PC-3 (cell line): ENCODE data around the gene TRIP11.

ENCODE experiments used
- EZH2 ChIP-seq: fragments of 300-600 bp; sonication (generic); IDR thresholded peaks from one replicate; pipeline ENCODE4 v1.6.1; 2017; ENCODE audit warnings: antibody characterized with exemption, mild to moderate bottlenecking, low read length; ENCODE audit not compliant: unreplicated experiment
- TF ChIP-seq, protein P1 (sequence below): fragments of 300-600 bp; sonication (generic); conservative IDR thresholded peaks from 2 replicates; pipeline ENCODE4 v1.5.1; 2017; ENCODE audit warnings: antibody characterized with exemption, low read depth, mild to moderate bottlenecking, low read length

DNA sequence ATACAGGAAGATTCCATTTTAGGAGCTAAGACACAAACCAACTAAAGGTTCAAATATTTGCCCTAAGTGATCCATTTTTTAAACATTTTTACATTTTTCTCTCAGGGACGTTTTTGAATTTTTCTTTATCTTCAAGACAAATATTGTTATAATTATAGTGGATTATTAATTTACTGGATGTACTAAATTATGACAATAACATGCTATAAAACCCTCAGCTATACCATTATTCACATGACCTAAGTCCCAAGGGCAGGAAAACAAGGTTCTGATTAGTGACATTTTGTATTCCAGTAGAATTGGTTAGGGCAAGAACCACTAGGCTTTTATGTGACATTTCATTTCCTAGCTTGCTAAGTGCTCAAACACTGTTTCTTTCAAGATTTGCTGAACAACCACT lies 75.8 kb downstream of the TRIP11 start:
- no peak for TF ChIP-seq EZH2
- TF ChIP-seq, protein P1, sequence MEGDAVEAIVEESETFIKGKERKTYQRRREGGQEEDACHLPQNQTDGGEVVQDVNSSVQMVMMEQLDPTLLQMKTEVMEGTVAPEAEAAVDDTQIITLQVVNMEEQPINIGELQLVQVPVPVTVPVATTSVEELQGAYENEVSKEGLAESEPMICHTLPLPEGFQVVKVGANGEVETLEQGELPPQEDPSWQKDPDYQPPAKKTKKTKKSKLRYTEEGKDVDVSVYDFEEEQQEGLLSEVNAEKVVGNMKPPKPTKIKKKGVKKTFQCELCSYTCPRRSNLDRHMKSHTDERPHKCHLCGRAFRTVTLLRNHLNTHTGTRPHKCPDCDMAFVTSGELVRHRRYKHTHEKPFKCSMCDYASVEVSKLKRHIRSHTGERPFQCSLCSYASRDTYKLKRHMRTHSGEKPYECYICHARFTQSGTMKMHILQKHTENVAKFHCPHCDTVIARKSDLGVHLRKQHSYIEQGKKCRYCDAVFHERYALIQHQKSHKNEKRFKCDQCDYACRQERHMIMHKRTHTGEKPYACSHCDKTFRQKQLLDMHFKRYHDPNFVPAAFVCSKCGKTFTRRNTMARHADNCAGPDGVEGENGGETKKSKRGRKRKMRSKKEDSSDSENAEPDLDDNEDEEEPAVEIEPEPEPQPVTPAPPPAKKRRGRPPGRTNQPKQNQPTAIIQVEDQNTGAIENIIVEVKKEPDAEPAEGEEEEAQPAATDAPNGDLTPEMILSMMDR = no peak
